SK-N-SH (cell line): ENCODE results near the gene TBXT. TPM values are rescaled to one million over a fixed set of nuclear protein-coding genes. Genes with fewer than 3 reads are reported as not detected.

ENCODE experiments used
- CTCF ChIA-PET: fragments of 300-600, 350-600 bp; formaldehyde crosslinking; extraction: SDS; loops from one replicate; lab custom pipeline; 2021; lab: Yijun Ruan, JAX
- POLR2A ChIA-PET: fragments of 350-600 bp; sonication (Branson Sonifier 250); formaldehyde crosslinking; extraction: SDS; loops from one replicate; lab custom pipeline; 2020; ENCODE audit warnings: antibody characterized with exemption, inconsistent platforms; lab: Yijun Ruan, JAX
- DNase-seq: peaks from one replicate; pipeline ENCODE4 v3.0.0; 2012
- H2AFZ ChIP-seq: fragments of 200-600 bp; sonication (generic); 2 replicates; pipeline ENCODE4 v1.8.1; 2016; ENCODE audit warnings: antibody characterized with exemption, mild to moderate bottlenecking, low read depth
- H3F3A ChIP-seq: fragments of 200-600 bp; sonication (generic); replicated peaks from 2 replicates; pipeline ENCODE3; 2016; ENCODE audit warnings: antibody characterized with exemption, mild to moderate bottlenecking; ENCODE audit not compliant: insufficient read depth
- H3K27ac ChIP-seq, 2 experiments: fragments of 200-500 bp in 1 of 2; fragments of 200-600 bp in 1 of 2; sonication (Bioruptor generic) in 1 of 2; sonication (generic), shearing (Covaris generic) in 1 of 2; 2 replicates each; pipeline versions ENCODE4 v1.5.1 to v1.6.1; 2014 to 2016; ENCODE audit warnings: low read depth in 2 of 2, inconsistent platforms in 1 of 2, low read length in 1 of 2, mild to moderate bottlenecking in 1 of 2, mixed read lengths in 1 of 2
- H3K27me3 ChIP-seq: fragments of 200-600 bp; sonication (generic), shearing (Covaris generic); 2 replicates; pipeline ENCODE4 v1.6.1; 2016; ENCODE audit warnings: mixed run types; ENCODE audit not compliant: insufficient read depth
- H3K36me3 ChIP-seq, 2 experiments: fragments of 200-500 bp in 1 of 2; fragments of 200-600 bp in 1 of 2; sonication (Bioruptor generic) in 1 of 2; sonication (generic) in 1 of 2; replicated peaks in 1 of 2; 2 replicates each; pipeline versions ENCODE3 to v1.5.1; 2014 to 2016; ENCODE audit warnings: low read length in 1 of 2, mild to moderate bottlenecking in 1 of 2; ENCODE audit not compliant: insufficient read depth in 2 of 2, control insufficient read depth in 1 of 2
- H3K4me1 ChIP-seq, 2 experiments: fragments of 200-500 bp in 1 of 2; fragments of 200-600 bp in 1 of 2; sonication (Bioruptor generic) in 1 of 2; sonication (generic), shearing (Covaris generic) in 1 of 2; 2 replicates each; pipeline versions ENCODE4 v1.5.1 to v1.6.1; 2014 to 2016; ENCODE audit warnings: low read depth in 1 of 2, low read length in 1 of 2, mixed run types in 1 of 2; ENCODE audit not compliant: insufficient read depth in 2 of 2, control insufficient read depth in 1 of 2
- H3K4me2 ChIP-seq: fragments of 200-600 bp; sonication (generic), shearing (Covaris generic); 2 replicates; pipeline ENCODE4 v1.6.1; 2017; ENCODE audit warnings: mixed run types
- H3K4me3 ChIP-seq, 2 experiments: fragments of 200-500 bp in 1 of 2; fragments of 200-600 bp in 1 of 2; sonication (Bioruptor generic) in 1 of 2; sonication (generic), shearing (Covaris generic) in 1 of 2; 2 replicates each; pipeline versions ENCODE4 v1.5.1 to v1.8.1; 2014 to 2016; ENCODE audit warnings: low read depth in 2 of 2, inconsistent platforms in 1 of 2, low read length in 1 of 2, mild to moderate bottlenecking in 1 of 2, mixed read lengths in 1 of 2, moderate library complexity in 1 of 2
- H3K79me2 ChIP-seq: fragments of 200-600 bp; sonication (generic); 2 replicates; pipeline ENCODE4 v1.8.1; 2017; ENCODE audit warnings: mild to moderate bottlenecking; ENCODE audit not compliant: insufficient read depth
- H3K9ac ChIP-seq: fragments of 200-600 bp; sonication (generic); 2 replicates; pipeline ENCODE4 v1.6.1; 2017; ENCODE audit warnings: mixed run types
- H3K9me2 ChIP-seq: fragments of 200-600 bp; sonication (generic); 2 replicates; pipeline ENCODE4 v1.6.1; 2017; ENCODE audit warnings: mixed run types
- H3K9me3 ChIP-seq: fragments of 200-600 bp; sonication (generic); 2 replicates; pipeline ENCODE4 v1.6.1; 2017; ENCODE audit warnings: mixed run types, mild to moderate bottlenecking, moderate library complexity
- H4K20me1 ChIP-seq: fragments of 200-600 bp; sonication (generic); 2 replicates; pipeline ENCODE4 v1.6.1; 2017; ENCODE audit warnings: mild to moderate bottlenecking, mixed run types; ENCODE audit not compliant: insufficient read depth
- EP300 ChIP-seq, 2 experiments: IDR thresholded peaks; 2 replicates each; pipeline versions ENCODE4 v1.4.0 to v1.6.1; 2012; ENCODE audit warnings: borderline replicate concordance in 1 of 2, low read depth in 1 of 2, low read length in 1 of 2
- FOSL2 ChIP-seq: IDR thresholded peaks from 2 replicates; pipeline ENCODE4 v1.4.0; 2012; ENCODE audit warnings: low read depth, mild to moderate bottlenecking, moderate library complexity, borderline replicate concordance
- FOXJ3 ChIP-seq: sonication (generic); formaldehyde crosslinking; IDR thresholded peaks from 2 replicates; pipeline ENCODE4 v1.5.1; 2020; ENCODE audit warnings: mild to moderate bottlenecking, missing genetic modification reagents
- FOXM1 ChIP-seq: IDR thresholded peaks from 2 replicates; pipeline ENCODE4 v1.4.0; 2012; ENCODE audit warnings: low read depth, mild to moderate bottlenecking
- GABPA ChIP-seq: IDR thresholded peaks from 2 replicates; pipeline ENCODE4 v1.4.0; 2012; ENCODE audit warnings: low read depth, mild to moderate bottlenecking
- MXI1 ChIP-seq: IDR thresholded peaks from 2 replicates; pipeline ENCODE4 v1.6.1; 2012; ENCODE audit warnings: mild to moderate bottlenecking, low read depth, low read length, improper control_type of control experiment
- NFIC ChIP-seq: IDR thresholded peaks from 2 replicates; pipeline ENCODE4 v1.4.0; 2012; ENCODE audit warnings: borderline replicate concordance
- RFX5 ChIP-seq: IDR thresholded peaks from 2 replicates; pipeline ENCODE4 v1.6.1; 2012; ENCODE audit warnings: mild to moderate bottlenecking, improper control_type of control experiment, low read length
- SIN3A ChIP-seq: IDR thresholded peaks from 2 replicates; pipeline ENCODE4 v1.6.1; 2012; ENCODE audit warnings: low read depth, mild to moderate bottlenecking, low read length, moderate library complexity, borderline replicate concordance
- TAF1 ChIP-seq: IDR thresholded peaks from 2 replicates; pipeline ENCODE4 v1.6.1; 2012; ENCODE audit warnings: low read depth, mild to moderate bottlenecking, low read length, moderate library complexity, borderline replicate concordance
- YY1 ChIP-seq: IDR thresholded peaks from 2 replicates; pipeline ENCODE4 v1.4.0; 2012; ENCODE audit warnings: low read depth, mild to moderate bottlenecking
- WGBS: methylation state at CpG from one replicate; pipeline ENCODE4 v1.1.6; 2017; ENCODE audit warnings: low lambda C conversion rate; 5-methylcytosine and 5-hydroxymethylcytosine counted together
- polyA plus RNA-seq, 3 experiments: library from polyadenylated mRNA; depleted of rRNA; stranded (reverse); fragments of >200 nt; gene quantifications; 2 replicates each; pipeline ENCODE4 v1.2.3, GENCODE V29; 2012
- TF ChIP-seq, protein P1 (sequence below): fragments of 150-350 bp; IDR thresholded peaks from 2 replicates; pipeline ENCODE4 v1.6.1; 2017; ENCODE audit warnings: antibody characterized with exemption, low read length, low read depth, borderline replicate concordance
- TF ChIP-seq, protein P2 (sequence below): IDR thresholded peaks from 2 replicates; pipeline ENCODE4 v1.4.0; 2012; ENCODE audit warnings: low read depth
- TF ChIP-seq, protein P3 (sequence below): IDR thresholded peaks from 2 replicates; pipeline ENCODE4 v1.4.0; 2012; ENCODE audit warnings: low read depth, borderline replicate concordance
- TF ChIP-seq, protein P4 (sequence below): IDR thresholded peaks from 2 replicates; pipeline ENCODE4; 2012
- TF ChIP-seq, protein P5 (sequence below): IDR thresholded peaks from 2 replicates; pipeline ENCODE4 v1.6.1; 2012; ENCODE audit warnings: mild to moderate bottlenecking, low read depth, low read length, moderate library complexity

Gene TBXT
- polyA plus RNA-seq, 1 of the 3 experiments (the other 2 are of a cell fraction): not detected

DNA sequence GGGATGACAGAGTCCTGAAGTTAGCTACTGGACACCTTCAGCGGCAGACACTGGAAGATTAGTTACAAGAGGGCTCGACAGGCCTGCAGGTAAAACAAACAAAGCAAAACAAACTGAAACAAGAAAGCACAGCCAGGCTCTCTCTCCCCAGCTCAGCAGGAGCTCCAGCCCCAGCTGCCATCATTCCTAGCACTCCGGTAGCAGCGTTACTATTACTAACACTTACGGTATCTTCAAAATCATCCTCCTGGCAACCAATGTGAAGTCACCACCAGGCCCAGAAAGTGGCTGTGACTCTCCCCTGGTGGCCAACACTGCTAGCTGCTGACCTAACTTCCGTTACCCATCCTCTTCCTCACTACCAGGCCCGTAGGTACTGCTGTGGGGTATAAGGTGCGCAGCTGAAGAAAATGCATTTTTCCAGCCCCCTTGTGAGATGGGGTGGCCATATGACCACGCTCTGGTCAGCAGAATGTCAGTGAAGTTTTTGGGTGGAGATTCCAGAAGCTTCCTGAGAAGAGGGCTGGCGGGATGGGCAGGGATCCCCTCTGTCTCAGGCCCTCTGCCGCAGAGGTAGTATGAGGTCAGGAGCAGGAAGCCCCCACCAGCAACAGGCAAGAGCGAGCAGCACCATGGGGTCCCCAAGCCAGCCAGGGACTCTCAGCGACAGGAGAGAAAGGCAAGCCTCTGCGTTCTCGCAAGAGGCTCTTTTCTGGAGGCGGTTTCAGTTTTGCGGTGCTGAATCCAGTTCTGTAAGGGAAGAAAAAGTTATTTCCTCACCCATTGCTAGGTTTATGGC lies 37.4 kb upstream of the TBXT start:
- no peaks in the 10 kb centered on the region for H3K36me3 ChIP-seq
- H3K9ac ChIP-seq: no peak overlapping the region
- no peaks in the 10 kb centered on the region; the same call in 1 of the 2 replicates for H3K27me3 ChIP-seq
- TF ChIP-seq, protein P1, sequence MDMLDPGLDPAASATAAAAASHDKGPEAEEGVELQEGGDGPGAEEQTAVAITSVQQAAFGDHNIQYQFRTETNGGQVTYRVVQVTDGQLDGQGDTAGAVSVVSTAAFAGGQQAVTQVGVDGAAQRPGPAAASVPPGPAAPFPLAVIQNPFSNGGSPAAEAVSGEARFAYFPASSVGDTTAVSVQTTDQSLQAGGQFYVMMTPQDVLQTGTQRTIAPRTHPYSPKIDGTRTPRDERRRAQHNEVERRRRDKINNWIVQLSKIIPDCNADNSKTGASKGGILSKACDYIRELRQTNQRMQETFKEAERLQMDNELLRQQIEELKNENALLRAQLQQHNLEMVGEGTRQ: no peak
- ChIA-PET POLR2A (no interaction called here), CTCF (no interaction called here)
- no peak overlapping the region for H2AFZ ChIP-seq
- H3F3A ChIP-seq: no peaks in the 10 kb centered on the region
- no peak for DNase-seq
- no peaks in the 10 kb centered on the region for H3K4me1 ChIP-seq
- no peak overlapping the region for H3K27ac ChIP-seq
- H3K4me3 ChIP-seq: no peak overlapping the region
- no peaks in the 10 kb centered on the region for H3K9me3 ChIP-seq
- H4K20me1 ChIP-seq: no peaks in the 10 kb centered on the region
- no peak overlapping the region for H3K4me2 ChIP-seq
- 55% methylated on average over 17 of the region's 17 CpGs for WGBS
- H3K79me2 ChIP-seq: no peaks in the 10 kb centered on the region
- no peaks in the 10 kb centered on the region for H3K9me2 ChIP-seq

DNA sequence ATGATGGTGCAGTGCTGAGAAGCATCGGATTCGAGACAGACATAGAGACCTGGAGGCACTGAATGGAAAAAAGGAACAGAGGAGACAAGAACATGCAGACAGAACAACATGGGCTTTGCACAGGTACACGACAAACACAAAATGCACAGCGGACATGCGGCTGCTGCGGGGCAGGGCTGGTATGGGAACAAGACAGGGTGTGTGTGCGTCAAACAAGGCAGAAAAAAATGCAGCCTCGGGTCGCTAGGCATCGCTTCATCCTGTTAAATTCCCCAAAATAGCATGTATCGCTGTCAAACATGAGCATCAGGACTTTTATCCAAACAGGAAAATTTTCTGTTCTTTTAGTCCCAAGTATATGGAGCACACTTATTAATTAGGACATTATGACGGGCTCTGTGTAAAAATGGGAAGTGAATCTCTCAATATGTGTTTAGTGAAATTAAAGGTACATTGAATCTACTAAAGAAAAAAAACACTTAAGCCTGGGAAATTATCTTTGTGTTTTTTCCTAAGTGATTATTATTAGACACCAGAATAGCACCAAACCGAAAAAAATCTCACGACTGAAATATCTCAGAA lies 36.1 kb upstream of the TBXT start:
- Histone ChIP-seq H3K27me3 (no peaks in the 10 kb centered on the region; the same call in 1 of the 2 replicates), H3K36me3 (no peaks in the 10 kb centered on the region), H3K27ac (no peak overlapping the region), H3K9ac (no peak overlapping the region), H3K4me1 (no peaks in the 10 kb centered on the region), H3K9me3 (no peaks in the 10 kb centered on the region), H3K4me2 (no peak overlapping the region), H3K79me2 (no peaks in the 10 kb centered on the region), H3K9me2 (no peaks in the 10 kb centered on the region), H2AFZ (no peak overlapping the region), H3F3A (no peaks in the 10 kb centered on the region), H4K20me1 (no peaks in the 10 kb centered on the region), H3K4me3 (no peak overlapping the region)
- no peak for DNase-seq
- WGBS: 23% methylated on average over 14 of the region's 14 CpGs
- ChIA-PET POLR2A (no interaction called here), CTCF (no interaction called here)
- no peak for TF ChIP-seq FOXJ3
- no peak for TF ChIP-seq GABPA
- TF ChIP-seq, protein P1: no peak
- no peak for TF ChIP-seq NFIC
- TF ChIP-seq, protein P2, sequence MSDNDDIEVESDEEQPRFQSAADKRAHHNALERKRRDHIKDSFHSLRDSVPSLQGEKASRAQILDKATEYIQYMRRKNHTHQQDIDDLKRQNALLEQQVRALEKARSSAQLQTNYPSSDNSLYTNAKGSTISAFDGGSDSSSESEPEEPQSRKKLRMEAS: no peak
- TF ChIP-seq, protein P3, sequence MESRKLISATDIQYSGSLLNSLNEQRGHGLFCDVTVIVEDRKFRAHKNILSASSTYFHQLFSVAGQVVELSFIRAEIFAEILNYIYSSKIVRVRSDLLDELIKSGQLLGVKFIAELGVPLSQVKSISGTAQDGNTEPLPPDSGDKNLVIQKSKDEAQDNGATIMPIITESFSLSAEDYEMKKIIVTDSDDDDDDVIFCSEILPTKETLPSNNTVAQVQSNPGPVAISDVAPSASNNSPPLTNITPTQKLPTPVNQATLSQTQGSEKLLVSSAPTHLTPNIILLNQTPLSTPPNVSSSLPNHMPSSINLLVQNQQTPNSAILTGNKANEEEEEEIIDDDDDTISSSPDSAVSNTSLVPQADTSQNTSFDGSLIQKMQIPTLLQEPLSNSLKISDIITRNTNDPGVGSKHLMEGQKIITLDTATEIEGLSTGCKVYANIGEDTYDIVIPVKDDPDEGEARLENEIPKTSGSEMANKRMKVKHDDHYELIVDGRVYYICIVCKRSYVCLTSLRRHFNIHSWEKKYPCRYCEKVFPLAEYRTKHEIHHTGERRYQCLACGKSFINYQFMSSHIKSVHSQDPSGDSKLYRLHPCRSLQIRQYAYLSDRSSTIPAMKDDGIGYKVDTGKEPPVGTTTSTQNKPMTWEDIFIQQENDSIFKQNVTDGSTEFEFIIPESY: no peak
- TF ChIP-seq, protein P4, sequence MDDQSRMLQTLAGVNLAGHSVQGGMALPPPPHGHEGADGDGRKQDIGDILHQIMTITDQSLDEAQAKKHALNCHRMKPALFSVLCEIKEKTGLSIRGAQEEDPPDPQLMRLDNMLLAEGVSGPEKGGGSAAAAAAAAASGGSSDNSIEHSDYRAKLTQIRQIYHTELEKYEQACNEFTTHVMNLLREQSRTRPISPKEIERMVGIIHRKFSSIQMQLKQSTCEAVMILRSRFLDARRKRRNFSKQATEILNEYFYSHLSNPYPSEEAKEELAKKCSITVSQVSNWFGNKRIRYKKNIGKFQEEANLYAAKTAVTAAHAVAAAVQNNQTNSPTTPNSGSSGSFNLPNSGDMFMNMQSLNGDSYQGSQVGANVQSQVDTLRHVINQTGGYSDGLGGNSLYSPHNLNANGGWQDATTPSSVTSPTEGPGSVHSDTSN: no peak
- no peak for TF ChIP-seq FOSL2
- no peak for TF ChIP-seq MXI1
- no peak for TF ChIP-seq SIN3A
- no peak for TF ChIP-seq EP300 (IDR thresholded peaks at IDR 0.05; ENCODE audit: borderline replicate concordance in 1 of 2, low read depth in 1 of 2, low read length in 1 of 2)
- TF ChIP-seq, protein P5, sequence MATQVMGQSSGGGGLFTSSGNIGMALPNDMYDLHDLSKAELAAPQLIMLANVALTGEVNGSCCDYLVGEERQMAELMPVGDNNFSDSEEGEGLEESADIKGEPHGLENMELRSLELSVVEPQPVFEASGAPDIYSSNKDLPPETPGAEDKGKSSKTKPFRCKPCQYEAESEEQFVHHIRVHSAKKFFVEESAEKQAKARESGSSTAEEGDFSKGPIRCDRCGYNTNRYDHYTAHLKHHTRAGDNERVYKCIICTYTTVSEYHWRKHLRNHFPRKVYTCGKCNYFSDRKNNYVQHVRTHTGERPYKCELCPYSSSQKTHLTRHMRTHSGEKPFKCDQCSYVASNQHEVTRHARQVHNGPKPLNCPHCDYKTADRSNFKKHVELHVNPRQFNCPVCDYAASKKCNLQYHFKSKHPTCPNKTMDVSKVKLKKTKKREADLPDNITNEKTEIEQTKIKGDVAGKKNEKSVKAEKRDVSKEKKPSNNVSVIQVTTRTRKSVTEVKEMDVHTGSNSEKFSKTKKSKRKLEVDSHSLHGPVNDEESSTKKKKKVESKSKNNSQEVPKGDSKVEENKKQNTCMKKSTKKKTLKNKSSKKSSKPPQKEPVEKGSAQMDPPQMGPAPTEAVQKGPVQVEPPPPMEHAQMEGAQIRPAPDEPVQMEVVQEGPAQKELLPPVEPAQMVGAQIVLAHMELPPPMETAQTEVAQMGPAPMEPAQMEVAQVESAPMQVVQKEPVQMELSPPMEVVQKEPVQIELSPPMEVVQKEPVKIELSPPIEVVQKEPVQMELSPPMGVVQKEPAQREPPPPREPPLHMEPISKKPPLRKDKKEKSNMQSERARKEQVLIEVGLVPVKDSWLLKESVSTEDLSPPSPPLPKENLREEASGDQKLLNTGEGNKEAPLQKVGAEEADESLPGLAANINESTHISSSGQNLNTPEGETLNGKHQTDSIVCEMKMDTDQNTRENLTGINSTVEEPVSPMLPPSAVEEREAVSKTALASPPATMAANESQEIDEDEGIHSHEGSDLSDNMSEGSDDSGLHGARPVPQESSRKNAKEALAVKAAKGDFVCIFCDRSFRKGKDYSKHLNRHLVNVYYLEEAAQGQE: no peak
- TF ChIP-seq FOXM1: no peak
- TF ChIP-seq TAF1: no peak
- no peak for TF ChIP-seq RFX5
- no peak for TF ChIP-seq YY1
